ENCODE results near the gene IL4.

The IL4 gene

DNA sequence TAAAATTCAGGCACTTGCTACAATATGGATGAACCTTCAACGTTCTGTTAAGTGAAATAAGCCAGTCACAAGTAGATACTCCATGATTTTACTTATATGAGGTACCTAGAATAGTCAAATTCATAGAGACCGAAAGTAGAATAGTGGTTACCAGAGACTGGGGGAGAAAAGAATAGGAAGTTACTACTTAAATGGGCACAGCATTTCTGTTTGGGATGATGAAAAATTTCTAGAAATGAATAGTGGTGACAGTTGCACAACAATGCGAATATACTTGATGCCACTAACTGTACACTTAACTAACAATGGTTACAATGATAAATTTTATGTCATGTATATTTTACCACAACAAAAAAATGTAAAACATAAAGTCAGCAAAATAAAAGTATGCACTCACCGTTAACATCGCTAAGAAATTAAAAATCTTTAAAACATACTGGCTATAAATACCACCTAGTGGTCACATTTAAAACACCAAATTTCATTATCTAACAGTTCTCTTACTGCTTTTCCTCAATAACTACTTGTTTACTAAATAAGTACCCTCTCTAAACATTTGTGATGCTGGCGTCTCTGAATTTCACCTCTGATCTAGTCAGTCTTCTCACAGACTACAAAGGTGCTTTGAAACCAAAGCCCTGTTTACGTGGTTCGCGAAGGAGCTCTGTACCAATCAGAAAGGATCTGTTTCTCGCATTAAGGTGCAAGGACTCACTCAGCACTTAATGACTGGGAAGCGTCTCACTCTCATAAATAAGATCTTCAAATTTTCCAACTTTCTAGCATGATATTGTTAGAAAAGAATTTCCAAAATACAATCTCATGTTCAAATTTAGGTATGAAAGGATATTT, 40.9 kb downstream of the IL4 start:
- no peaks in the 10 kb centered on the region for H3K27me3 ChIP-seq (ENCODE audit: insufficient read depth, low read length, poor library complexity)
- H3K79me1 ChIP-seq (ENCODE audit: low read length), result no peaks in the 10 kb centered on the region
- no peaks in the 10 kb centered on the region for H3K4me1 ChIP-seq (ENCODE audit: control insufficient read depth, low read depth, low read length)
- no peak overlapping the region for H3K4me3 ChIP-seq (ENCODE audit: low read length)
- H2BK5ac ChIP-seq (ENCODE audit: low read length), result no peak overlapping the region
- peak; percentile 12 for DNase-seq
- H3K9ac ChIP-seq (ENCODE audit: low read length), result no peak overlapping the region
- no peak overlapping the region for H3K27ac ChIP-seq (ENCODE audit: low read depth, low read length)
- no peak overlapping the region for H4K8ac ChIP-seq (ENCODE audit: low read depth, low read length)
- no peak overlapping the region for H2BK120ac ChIP-seq (ENCODE audit: low read depth, low read length)
- H2BK15ac ChIP-seq (replicated peaks; ENCODE audit: low read depth), result no peak overlapping the region
- H4K5ac ChIP-seq (ENCODE audit: low read length), result no peak overlapping the region
- 100% methylated on average over 1 of the region's 11 CpGs for WGBS (ENCODE audit: extremely low coverage, insufficient coverage, low lambda C conversion rate)
- no peak overlapping the region for H3K4ac ChIP-seq (ENCODE audit: low read depth, low read length)
- no peaks in the 10 kb centered on the region for H3K36me3 ChIP-seq (ENCODE audit: control insufficient read depth, insufficient read depth, low read length)
- no peak overlapping the region for H3K4me2 ChIP-seq (ENCODE audit: low read length)
- no peak overlapping the region for H3K18ac ChIP-seq (ENCODE audit: low read length)
- H2AK5ac ChIP-seq (ENCODE audit: low read length), result no peak overlapping the region
- H3K79me2 ChIP-seq (ENCODE audit: control insufficient read depth, insufficient read depth, low read length), result no peaks in the 10 kb centered on the region
- no peak overlapping the region for H3K56ac ChIP-seq (ENCODE audit: low read length)
- no peak overlapping the region for H3K23ac ChIP-seq (ENCODE audit: low read length)

DNA sequence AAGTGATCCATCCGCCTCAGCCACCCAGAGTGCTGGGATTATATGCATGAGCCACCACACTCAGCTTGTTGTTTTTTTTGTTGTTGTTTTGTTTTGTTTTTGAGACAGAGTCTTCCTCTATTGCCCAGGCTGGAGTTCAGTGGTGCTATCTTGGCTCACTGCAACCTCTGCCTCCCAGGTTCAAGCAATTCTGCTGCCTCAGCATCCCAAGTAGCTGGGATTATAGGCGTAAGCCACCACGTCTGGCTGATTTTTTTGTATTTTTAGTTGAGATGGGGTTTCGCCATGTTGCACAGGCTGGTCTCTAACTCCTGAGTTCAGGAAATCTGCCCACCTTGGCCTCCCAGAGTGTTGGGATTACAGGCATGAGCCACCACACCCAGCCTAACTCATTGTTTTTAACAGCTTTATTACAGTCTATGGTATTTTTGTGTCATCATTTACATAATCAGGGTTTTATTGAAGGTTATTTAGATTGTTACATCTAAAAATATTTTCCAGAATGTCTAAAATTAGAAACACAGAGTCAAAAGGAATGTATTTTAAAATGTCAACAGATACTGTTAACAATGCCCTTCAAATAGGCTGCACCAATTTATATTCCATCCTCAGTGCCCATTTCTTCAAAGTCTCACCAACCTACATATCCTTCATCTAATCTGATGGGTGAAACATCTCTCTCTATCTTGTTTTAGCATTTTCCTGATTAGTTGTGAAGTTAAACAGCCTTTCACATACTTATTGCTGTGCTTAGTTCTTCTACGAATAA, 44.9 kb downstream of the IL4 start:
- Histone ChIP-seq H4K5ac (ENCODE audit: low read length) (no peak overlapping the region), H2AK5ac (ENCODE audit: low read length) (no peak overlapping the region), H3K9ac (ENCODE audit: low read length) (no peak overlapping the region)

DNA sequence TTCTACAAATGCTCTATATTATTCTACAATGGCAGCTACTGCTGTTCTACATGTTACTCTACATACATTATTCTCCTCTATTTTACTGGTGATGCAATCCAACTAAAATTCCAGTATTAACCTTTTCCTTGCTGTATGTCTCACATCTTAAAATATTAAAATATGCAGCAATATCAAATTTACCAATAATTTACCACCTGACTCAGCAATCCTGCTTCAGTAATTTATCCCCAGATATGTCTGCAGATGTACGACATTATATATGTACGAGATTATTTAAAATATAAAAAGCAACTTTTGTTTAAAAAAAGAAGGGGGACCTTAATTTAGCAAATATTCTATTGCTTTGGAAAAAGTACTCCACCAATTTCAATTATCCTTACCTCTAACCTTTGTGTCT, 52.0 kb downstream of the IL4 start:
- Histone ChIP-seq H3K4me1 (ENCODE audit: control insufficient read depth, low read depth, low read length) (no peaks in the 10 kb centered on the region), H2BK120ac (ENCODE audit: low read depth, low read length) (no peak overlapping the region), H2BK5ac (ENCODE audit: low read length) (no peak overlapping the region), H2BK15ac (replicated peaks; ENCODE audit: low read depth) (no peak overlapping the region), H3K4me2 (ENCODE audit: low read length) (no peak overlapping the region), H4K5ac (ENCODE audit: low read length) (no peak overlapping the region), H3K27ac (ENCODE audit: low read depth, low read length) (no peak overlapping the region), H3K56ac (ENCODE audit: low read length) (no peak overlapping the region), H4K8ac (ENCODE audit: low read depth, low read length) (no peak overlapping the region), H3K23ac (ENCODE audit: low read length) (no peak overlapping the region), H3K79me2 (ENCODE audit: control insufficient read depth, insufficient read depth, low read length) (no peaks in the 10 kb centered on the region), H2AK5ac (ENCODE audit: low read length) (no peak overlapping the region), H3K9ac (ENCODE audit: low read length) (no peak overlapping the region), H3K18ac (ENCODE audit: low read length) (no peak overlapping the region), H3K36me3 (ENCODE audit: control insufficient read depth, insufficient read depth, low read length) (no peaks in the 10 kb centered on the region), H3K79me1 (ENCODE audit: low read length) (no peaks in the 10 kb centered on the region), H3K4me3 (ENCODE audit: low read length) (no peak overlapping the region), H3K4ac (ENCODE audit: low read depth, low read length) (no peak overlapping the region), H3K27me3 (ENCODE audit: insufficient read depth, low read length, poor library complexity) (no peaks in the 10 kb centered on the region)
- no peak for DNase-seq
- WGBS (ENCODE audit: extremely low coverage, insufficient coverage, low lambda C conversion rate), result no CpG with 5 or more reads among the region's 2 CpGs

More for the DNA sequence above, 44.9 kb downstream of the IL4 start:
- Histone ChIP-seq H3K79me1 (ENCODE audit: low read length) (no peaks in the 10 kb centered on the region), H3K56ac (ENCODE audit: low read length) (no peak overlapping the region), H4K8ac (ENCODE audit: low read depth, low read length) (no peak overlapping the region), H3K4me3 (ENCODE audit: low read length) (no peak overlapping the region), H2BK120ac (ENCODE audit: low read depth, low read length) (no peak overlapping the region), H3K23ac (ENCODE audit: low read length) (no peak overlapping the region), H3K27me3 (ENCODE audit: insufficient read depth, low read length, poor library complexity) (no peaks in the 10 kb centered on the region), H3K27ac (ENCODE audit: low read depth, low read length) (no peak overlapping the region), H2BK15ac (replicated peaks; ENCODE audit: low read depth) (no peak overlapping the region), H3K36me3 (ENCODE audit: control insufficient read depth, insufficient read depth, low read length) (no peaks in the 10 kb centered on the region), H2BK5ac (ENCODE audit: low read length) (no peak overlapping the region), H3K18ac (ENCODE audit: low read length) (no peak overlapping the region), H3K79me2 (ENCODE audit: control insufficient read depth, insufficient read depth, low read length) (no peaks in the 10 kb centered on the region), H3K4ac (ENCODE audit: low read depth, low read length) (no peak overlapping the region), H3K4me1 (ENCODE audit: control insufficient read depth, low read depth, low read length) (no peaks in the 10 kb centered on the region), H3K4me2 (ENCODE audit: low read length) (no peak overlapping the region)
- no peak for DNase-seq
- WGBS (ENCODE audit: extremely low coverage, insufficient coverage, low lambda C conversion rate), result no CpG with 5 or more reads among the region's 5 CpGs

DNA sequence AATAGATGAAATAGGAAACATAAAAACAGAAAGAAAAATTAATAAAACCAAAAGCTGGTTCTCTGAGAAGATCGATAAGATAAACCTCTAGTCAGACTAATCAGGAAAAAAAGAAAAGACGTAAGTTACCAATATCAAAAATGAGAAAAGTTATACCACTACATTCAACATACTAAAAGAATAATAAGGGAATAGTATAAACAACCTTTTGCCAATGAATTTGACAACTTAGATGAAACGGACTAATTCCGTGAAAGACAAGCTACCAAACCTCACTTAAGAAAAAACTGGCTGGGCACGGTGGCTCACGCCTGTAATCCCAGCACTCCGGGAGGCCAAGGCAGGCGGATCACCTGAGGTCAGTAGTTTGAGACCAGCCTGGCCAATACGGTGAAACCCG, 56.1 kb downstream of the IL4 start:
- no peak overlapping the region for H3K18ac ChIP-seq (ENCODE audit: low read length)
- no peak overlapping the region for H3K27ac ChIP-seq (ENCODE audit: low read depth, low read length)
- no peak overlapping the region for H3K9ac ChIP-seq (ENCODE audit: low read length)
- H4K5ac ChIP-seq (ENCODE audit: low read length), result no peak overlapping the region
- H3K79me2 ChIP-seq (ENCODE audit: control insufficient read depth, insufficient read depth, low read length), result no peaks in the 10 kb centered on the region
- H3K56ac ChIP-seq (ENCODE audit: low read length), result no peak overlapping the region
- no peak overlapping the region for H3K23ac ChIP-seq (ENCODE audit: low read length)
- no peaks in the 10 kb centered on the region for H3K79me1 ChIP-seq (ENCODE audit: low read length)
- no peak for DNase-seq
- no CpG with 5 or more reads among the region's 10 CpGs for WGBS (ENCODE audit: extremely low coverage, insufficient coverage, low lambda C conversion rate)
- H3K4me2 ChIP-seq (ENCODE audit: low read length), result no peak overlapping the region
- no peak overlapping the region for H2AK5ac ChIP-seq (ENCODE audit: low read length)
- no peak overlapping the region for H2BK5ac ChIP-seq (ENCODE audit: low read length)
- no peak overlapping the region for H2BK15ac ChIP-seq (replicated peaks; ENCODE audit: low read depth)
- no peaks in the 10 kb centered on the region for H3K27me3 ChIP-seq (ENCODE audit: insufficient read depth, low read length, poor library complexity)
- no peak overlapping the region for H3K4ac ChIP-seq (ENCODE audit: low read depth, low read length)
- no peak overlapping the region for H2BK120ac ChIP-seq (ENCODE audit: low read depth, low read length)
- H3K4me1 ChIP-seq (ENCODE audit: control insufficient read depth, low read depth, low read length), result no peaks in the 10 kb centered on the region
- no peak overlapping the region for H4K8ac ChIP-seq (ENCODE audit: low read depth, low read length)
- no peaks in the 10 kb centered on the region for H3K36me3 ChIP-seq (ENCODE audit: control insufficient read depth, insufficient read depth, low read length)
- no peak overlapping the region for H3K4me3 ChIP-seq (ENCODE audit: low read length)
